GM23338 (cell line): Measurements from ENCODE around the gene MACIR. TPM values are rescaled to one million over a fixed set of nuclear protein-coding genes. Genes with fewer than 3 reads are reported as not detected.

ENCODE experiments used
- ATAC-seq: fragments of 200-7000 bp; cut with Tn5 transposase; 3 replicates; pipeline ENCODE4 v1.9.1; 2020
- DNase-seq: peaks from one replicate; pipeline ENCODE4 v3.0.0-alpha.2; 2015; ENCODE audit warnings: low spot score
- H2AFZ ChIP-seq: fragments of 200-600 bp; sonication (generic); 2 replicates; pipeline ENCODE4 v1.8.0; 2016; ENCODE audit warnings: antibody characterized with exemption, mild to moderate bottlenecking, moderate library complexity
- H3F3A ChIP-seq: fragments of 200-600 bp; sonication (generic); replicated peaks from 2 replicates; pipeline ENCODE4 v1.8.0; 2017; ENCODE audit warnings: antibody characterized with exemption, mixed run types, low read depth
- H3K27ac ChIP-seq: fragments of 200-600 bp; sonication (generic); 2 replicates; pipeline ENCODE4 v1.6.1; 2016; ENCODE audit warnings: low read depth
- H3K27me3 ChIP-seq: fragments of 200-600 bp; sonication (generic); 2 replicates; pipeline ENCODE4 v1.8.0; 2016; ENCODE audit warnings: mild to moderate bottlenecking, mixed run types, moderate library complexity; ENCODE audit not compliant: insufficient read depth
- H3K36me3 ChIP-seq: fragments of 200-600 bp; sonication (generic); 2 replicates; pipeline ENCODE4 v1.8.0; 2016; ENCODE audit warnings: mild to moderate bottlenecking; ENCODE audit not compliant: insufficient read depth
- H3K4me1 ChIP-seq: fragments of 200-600 bp; sonication (generic); 2 replicates; pipeline ENCODE4 v1.8.0; 2016; ENCODE audit warnings: mild to moderate bottlenecking, moderate library complexity; ENCODE audit not compliant: insufficient read depth
- H3K4me2 ChIP-seq: fragments of 200-600 bp; sonication (generic); 2 replicates; pipeline ENCODE4 v1.7.1; 2017; ENCODE audit warnings: mixed run types
- H3K4me3 ChIP-seq: fragments of 200-600 bp; sonication (generic); 2 replicates; pipeline ENCODE4 v1.6.1; 2016; ENCODE audit warnings: mixed run types
- H3K79me2 ChIP-seq: fragments of 200-600 bp; sonication (generic); replicated peaks from 2 replicates; pipeline ENCODE4 v1.8.0; 2017; ENCODE audit warnings: mild to moderate bottlenecking; ENCODE audit not compliant: insufficient read depth
- H3K9me2 ChIP-seq: fragments of 200-600 bp; sonication (generic); 2 replicates; pipeline ENCODE4 v1.8.0; 2017; ENCODE audit not compliant: insufficient read depth
- H4K20me1 ChIP-seq: fragments of 200-600 bp; sonication (generic); replicated peaks from 2 replicates; pipeline ENCODE4 v1.8.0; 2017; ENCODE audit warnings: mild to moderate bottlenecking; ENCODE audit not compliant: insufficient read depth
- H3K27ac Mint-ChIP-seq: 2 replicates; pipeline ENCODE4 v1.8.0; 2020; ENCODE audit warnings: inconsistent platforms, mild to moderate bottlenecking, moderate library complexity, mixed read lengths
- H3K27me3 Mint-ChIP-seq: 3 replicates; pipeline ENCODE4 v1.8.0; 2022; ENCODE audit warnings: low read depth, mild to moderate bottlenecking, moderate library complexity, mixed read lengths, inconsistent platforms; ENCODE audit not compliant: insufficient read depth, poor library complexity
- H3K36me3 Mint-ChIP-seq: 3 replicates; pipeline ENCODE4 v1.8.0; 2021; ENCODE audit warnings: low read depth, mild to moderate bottlenecking, inconsistent platforms, moderate library complexity, mixed read lengths
- H3K4me1 Mint-ChIP-seq: 3 replicates; pipeline ENCODE4 v1.8.0; 2020; ENCODE audit warnings: mild to moderate bottlenecking, inconsistent platforms, mixed read lengths
- H3K4me3 Mint-ChIP-seq: 3 replicates; pipeline ENCODE4 v1.8.0; 2021; ENCODE audit warnings: moderate library complexity, mild to moderate bottlenecking, inconsistent platforms, mixed read lengths
- H3K9me3 Mint-ChIP-seq: 3 replicates; pipeline ENCODE4 v1.8.0; 2020; ENCODE audit warnings: moderate library complexity, mild to moderate bottlenecking, inconsistent platforms, mixed read lengths
- CREB1 ChIP-seq: fragments of 250-450 bp; sonication (Bioruptor Pico); IDR thresholded peaks from 2 replicates; pipeline ENCODE4 v1.5.0; 2020; ENCODE audit warnings: low read depth, mild to moderate bottlenecking, moderate library complexity
- EZH2 ChIP-seq: fragments of 200-600 bp; sonication (generic); IDR thresholded peaks from one replicate; pipeline ENCODE4 v1.8.0; 2017; ENCODE audit warnings: antibody characterized with exemption, mild to moderate bottlenecking, low read depth; ENCODE audit not compliant: unreplicated experiment
- EZH2phosphoT487 ChIP-seq: fragments of 200-600 bp; sonication (generic); IDR thresholded peaks from one replicate; pipeline ENCODE4 v1.8.1; 2018; ENCODE audit warnings: antibody characterized with exemption; ENCODE audit not compliant: unreplicated experiment
- JUNB ChIP-seq: IDR thresholded peaks from one replicate; pipeline ENCODE4 v1.6.1; 2016; ENCODE audit warnings: antibody characterized with exemption; ENCODE audit not compliant: unreplicated experiment
- NANOG ChIP-seq: IDR thresholded peaks from 2 replicates; pipeline ENCODE4 v1.6.1; 2016; ENCODE audit warnings: antibody characterized with exemption, borderline replicate concordance
- POLR2AphosphoS5 ChIP-seq: IDR thresholded peaks from 2 replicates; pipeline ENCODE4 v1.6.1; 2016; ENCODE audit warnings: antibody characterized with exemption, low read depth
- REST ChIP-seq: IDR thresholded peaks from one replicate; pipeline ENCODE4 v1.6.1; 2018; ENCODE audit warnings: antibody characterized with exemption; ENCODE audit not compliant: unreplicated experiment
- STAT1 ChIP-seq: IDR thresholded peaks from one replicate; pipeline ENCODE4 v1.6.1; 2016; ENCODE audit warnings: antibody characterized with exemption; ENCODE audit not compliant: unreplicated experiment
- ZNF114 ChIP-seq: fragments of 250-450 bp; sonication (Bioruptor Pico); IDR thresholded peaks from 2 replicates; pipeline ENCODE4 v1.5.0; 2020; ENCODE audit warnings: mild to moderate bottlenecking, moderate library complexity
- ZNF331 ChIP-seq: fragments of 250-450 bp; sonication (Bioruptor Pico); IDR thresholded peaks from 2 replicates; pipeline ENCODE4 v1.5.0; 2020; ENCODE audit warnings: low read depth, mild to moderate bottlenecking, moderate library complexity
- ZNF462 ChIP-seq: fragments of 250-450 bp; sonication (Bioruptor Pico); IDR thresholded peaks from 2 replicates; pipeline ENCODE4 v1.5.0; 2020; ENCODE audit warnings: mild to moderate bottlenecking, moderate library complexity
- polyA plus RNA-seq: library from polyadenylated mRNA; unstranded; fragments of >200 nt; fragmentation: Nextera tagmentation; extraction: Ambion mirVana; gene quantifications from 2 replicates; pipeline ENCODE4 v1.2.1, GENCODE V29; 2016
- total RNA-seq: library from RNA; depleted of rRNA; stranded (reverse); fragments of >200 nt; shearing (Covaris generic); gene quantifications from 2 replicates; pipeline ENCODE4 v1.2.3, GENCODE V29; 2014
- TF ChIP-seq, protein P1 (sequence below), 2 experiments: fragments of 200-600 bp in 1 of 2; sonication (generic) in 1 of 2; conservative IDR thresholded peaks; 2 replicates each; pipeline versions ENCODE4 v1.5.1 to v1.6.1; 2016 to 2017; ENCODE audit warnings: antibody characterized with exemption in 2 of 2, low read depth in 2 of 2, mild to moderate bottlenecking in 2 of 2, moderate library complexity in 1 of 2
- TF ChIP-seq, protein P2 (sequence below): IDR thresholded peaks from 2 replicates; pipeline ENCODE4 v1.6.1; 2016; ENCODE audit warnings: antibody characterized with exemption

The MACIR gene
- total and polyA plus RNA-seq, 2 experiments from 2014 or later = 11.7 to 27.6 TPM

GRCh38 chr5:103283120-103283519, 24.6 kb downstream of the MACIR start:
- no peaks in the 10 kb centered on the region for H4K20me1 ChIP-seq
- peaks cover 2% of the 10 kb centered on the region for H3K27me3 Mint-ChIP-seq
- no peak for DNase-seq
- no peaks in the 10 kb centered on the region for H3K79me2 ChIP-seq
- H3K36me3 ChIP-seq = no peaks in the 10 kb centered on the region
- peaks cover under 1% of the 10 kb centered on the region; the same call in 2 of the 3 replicates for H3K4me1 Mint-ChIP-seq
- no peaks in the 10 kb centered on the region for H3K9me2 ChIP-seq
- no peaks in the 10 kb centered on the region for H3K9me3 Mint-ChIP-seq
- H3K4me2 ChIP-seq = no peak overlapping the region
- peaks cover 4% of the 10 kb centered on the region; the same call in 1 of the 3 replicates for H3K36me3 Mint-ChIP-seq
- TF ChIP-seq, protein P1, sequence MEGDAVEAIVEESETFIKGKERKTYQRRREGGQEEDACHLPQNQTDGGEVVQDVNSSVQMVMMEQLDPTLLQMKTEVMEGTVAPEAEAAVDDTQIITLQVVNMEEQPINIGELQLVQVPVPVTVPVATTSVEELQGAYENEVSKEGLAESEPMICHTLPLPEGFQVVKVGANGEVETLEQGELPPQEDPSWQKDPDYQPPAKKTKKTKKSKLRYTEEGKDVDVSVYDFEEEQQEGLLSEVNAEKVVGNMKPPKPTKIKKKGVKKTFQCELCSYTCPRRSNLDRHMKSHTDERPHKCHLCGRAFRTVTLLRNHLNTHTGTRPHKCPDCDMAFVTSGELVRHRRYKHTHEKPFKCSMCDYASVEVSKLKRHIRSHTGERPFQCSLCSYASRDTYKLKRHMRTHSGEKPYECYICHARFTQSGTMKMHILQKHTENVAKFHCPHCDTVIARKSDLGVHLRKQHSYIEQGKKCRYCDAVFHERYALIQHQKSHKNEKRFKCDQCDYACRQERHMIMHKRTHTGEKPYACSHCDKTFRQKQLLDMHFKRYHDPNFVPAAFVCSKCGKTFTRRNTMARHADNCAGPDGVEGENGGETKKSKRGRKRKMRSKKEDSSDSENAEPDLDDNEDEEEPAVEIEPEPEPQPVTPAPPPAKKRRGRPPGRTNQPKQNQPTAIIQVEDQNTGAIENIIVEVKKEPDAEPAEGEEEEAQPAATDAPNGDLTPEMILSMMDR (conservative IDR thresholded peaks at IDR 0.05; ENCODE audit: low read depth in 2 of 2) = no peak
- no peak for TF ChIP-seq NANOG
- TF ChIP-seq ZNF331 (CRISPR knock-in tag) = no peak
- TF ChIP-seq ZNF114 (CRISPR knock-in tag) = no peak
- no peak for TF ChIP-seq CREB1
- no peak for TF ChIP-seq REST
- TF ChIP-seq, protein P2, sequence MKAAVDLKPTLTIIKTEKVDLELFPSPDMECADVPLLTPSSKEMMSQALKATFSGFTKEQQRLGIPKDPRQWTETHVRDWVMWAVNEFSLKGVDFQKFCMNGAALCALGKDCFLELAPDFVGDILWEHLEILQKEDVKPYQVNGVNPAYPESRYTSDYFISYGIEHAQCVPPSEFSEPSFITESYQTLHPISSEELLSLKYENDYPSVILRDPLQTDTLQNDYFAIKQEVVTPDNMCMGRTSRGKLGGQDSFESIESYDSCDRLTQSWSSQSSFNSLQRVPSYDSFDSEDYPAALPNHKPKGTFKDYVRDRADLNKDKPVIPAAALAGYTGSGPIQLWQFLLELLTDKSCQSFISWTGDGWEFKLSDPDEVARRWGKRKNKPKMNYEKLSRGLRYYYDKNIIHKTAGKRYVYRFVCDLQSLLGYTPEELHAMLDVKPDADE = no peak
- no peak for TF ChIP-seq POLR2AphosphoS5
- no peak for TF ChIP-seq STAT1
- TF ChIP-seq EZH2 = no peak
- no peak for TF ChIP-seq EZH2phosphoT487
- TF ChIP-seq ZNF462 (CRISPR knock-in tag) = no peak
- no peak for TF ChIP-seq JUNB
- no peak overlapping the region for H3K4me3 ChIP-seq
- H3K4me1 ChIP-seq = peaks cover 1% of the 10 kb centered on the region
- H3K27ac Mint-ChIP-seq = no peak overlapping the region
- no peak overlapping the region for H3K27ac ChIP-seq
- H3K4me3 Mint-ChIP-seq = no peak overlapping the region
- no peak overlapping the region for H2AFZ ChIP-seq
- H3K27me3 ChIP-seq = no peaks in the 10 kb centered on the region
- no peaks in the 10 kb centered on the region for H3F3A ChIP-seq
- ATAC-seq = no peak
